NCI-H345 (cell line): ENCODE measurements around the gene OR56A5.
"Not testable (repeated sequence)": the region's sequence is repeated elsewhere in the genome, so short reads cannot be mapped to it uniquely, and the experiment has no call there.

ENCODE experiments used
- DNase-seq: peaks from one replicate; lab custom pipeline; 2025; lab: John Stamatoyannopoulos, UW

OR56A5 gene

GRCh38 chr11:5968394-5968793, at the start of gene OR56A5:
TSS of gene OR56A5 (minus strand) at chr11:5968494. CDS start at chr11:5968494, 0 bp downstream.
- DNase-seq: no peak

- no peak for DNase-seq
These were observed 44.7 kb upstream of the OR56A5 start for GRCh38 chr11:6013042-6013441.

GRCh38 chr11:6012035-6012668, 43.9 kb upstream of the OR56A5 start:
- no peak for DNase-seq

GRCh38 chr11:6006846-6007245, 38.6 kb upstream of the OR56A5 start, which contains the start of gene OR56A4:
TSS of gene OR56A4 (minus strand) at chr11:6006946. CDS start at chr11:6002992, 3,954 bp downstream.
- no peak for DNase-seq

GRCh38 chr11:6006395-6006794, 38.1 kb upstream of the OR56A5 start:
- DNase-seq: no peak

GRCh38 chr11:6002202-6002699, 34.0 kb upstream of the OR56A5 start:
- no peak for DNase-seq

GRCh38 chr11:5994791-5995190, 26.5 kb upstream of the OR56A5 start:
- DNase-seq: no peak

- DNase-seq: no peak
These were observed 24.4 kb upstream of the OR56A5 start for GRCh38 chr11:5992604-5993251.

GRCh38 chr11:5992150-5992549, 23.9 kb upstream of the OR56A5 start:
- no peak for DNase-seq

- DNase-seq: no peak
These were observed 20.9 kb upstream of the OR56A5 start for GRCh38 chr11:5989203-5989602.

- DNase-seq: no peak
These were observed 18.6 kb upstream of the OR56A5 start, which contains the start of gene OR52L1 for GRCh38 chr11:5986885-5987284. TSS of gene OR52L1 (minus strand) at chr11:5986985. CDS start at chr11:5986930, 55 bp downstream.

GRCh38 chr11:5983443-5983842, 15.1 kb upstream of the OR56A5 start:
- no peak for DNase-seq

- DNase-seq: no peak
These were observed 5.2 kb upstream of the OR56A5 start for GRCh38 chr11:5973530-5973929.

- no peak for DNase-seq
These were observed 586 bp downstream of the OR56A5 start for GRCh38 chr11:5967708-5968107.

GRCh38 chr11:5966958-5967357, 1.3 kb downstream of the OR56A5 start:
- DNase-seq: no peak

GRCh38 chr11:5960704-5961320, 7.5 kb downstream of the OR56A5 start:
- not testable (repeated sequence) for DNase-seq

- no peak for DNase-seq
These were observed 12.7 kb downstream of the OR56A5 start for GRCh38 chr11:5955586-5955985.

GRCh38 chr11:5941951-5942350, 26.3 kb downstream of the OR56A5 start, which contains the start of gene OR56A3:
TSS of gene OR56A3 (plus strand) at chr11:5942251. CDS start at chr11:5947347, 5,096 bp downstream.
- DNase-seq: no peak

- no peak for DNase-seq
These were observed 27.5 kb downstream of the OR56A5 start for GRCh38 chr11:5940748-5941147.

- no peak for DNase-seq
These were observed 29.7 kb downstream of the OR56A5 start for GRCh38 chr11:5938603-5938965.

- no peak for DNase-seq
These were observed 30.3 kb downstream of the OR56A5 start for GRCh38 chr11:5937868-5938602.

- no peak for DNase-seq
These were observed 35.2 kb downstream of the OR56A5 start for GRCh38 chr11:5933116-5933515.
